Ectodermal cell (in vitro differentiated cells): Measurements from ENCODE around the gene FGF21.
"Not testable (repeated sequence)": the region's sequence is repeated elsewhere in the genome, so short reads cannot be mapped to it uniquely, and the experiment has no call there.

Experiments used
- H3K27ac ChIP-seq: 2 replicates; pipeline ENCODE4 v1.7.0; 2013; ENCODE audit warnings: mild to moderate bottlenecking, low read depth, low read length; ENCODE audit not compliant: insufficient read depth, poor library complexity, severe bottlenecking
- H3K27me3 ChIP-seq: 2 replicates; pipeline ENCODE4 v1.7.0; 2013; ENCODE audit warnings: mild to moderate bottlenecking, low read length; ENCODE audit not compliant: insufficient read depth, control insufficient read depth, poor library complexity, severe bottlenecking
- H3K36me3 ChIP-seq: one replicate; pipeline ENCODE4 v1.7.0; 2013; ENCODE audit warnings: low read length; ENCODE audit not compliant: control insufficient read depth, insufficient read depth
- H3K4me1 ChIP-seq: one replicate; pipeline ENCODE4 v1.7.0; 2013; ENCODE audit warnings: low read length; ENCODE audit not compliant: control insufficient read depth, insufficient read depth
- H3K4me3 ChIP-seq: 2 replicates; pipeline ENCODE4 v1.7.0; 2013; ENCODE audit warnings: low read depth, low read length, control low read depth; ENCODE audit not compliant: insufficient read depth
- H3K9me3 ChIP-seq: 2 replicates; pipeline ENCODE4 v1.7.0; 2013; ENCODE audit warnings: mild to moderate bottlenecking, low read length, moderate library complexity; ENCODE audit not compliant: control insufficient read depth
- WGBS, 2 experiments: methylation state at CpG; one replicate each; pipeline ENCODE4 v1.1.7; 2013; ENCODE audit warnings: missing lambda C conversion rate in 2 of 2; 5-methylcytosine and 5-hydroxymethylcytosine counted together

The FGF21 gene

GRCh38 chr19:48718106-48718505 lies 37.2 kb upstream of the FGF21 start:
- not testable (repeated sequence) for H3K27ac ChIP-seq, H3K4me3 ChIP-seq, H3K9me3 ChIP-seq, H3K27me3 ChIP-seq, H3K36me3 ChIP-seq
- 91 to 94% methylated on average over 12 to 13 of the region's 13 CpGs for WGBS, 2 experiments
- H3K4me1 ChIP-seq = peaks cover 27% of the 10 kb centered on the region

- Histone ChIP-seq H3K4me3 (no peak overlapping the region), H3K4me1 (peaks cover 27% of the 10 kb centered on the region), H3K36me3 (no peaks in the 10 kb centered on the region), H3K27me3 (no peaks in the 10 kb centered on the region), H3K27ac (no peak overlapping the region), H3K9me3 (no peaks in the 10 kb centered on the region)
- 66 to 70% methylated on average over 15 of the region's 15 CpGs for WGBS, 2 experiments
Measured at GRCh38 chr19:48718711-48719231, 36.6 kb upstream of the FGF21 start.

GRCh38 chr19:48719263-48720171 lies 35.8 kb upstream of the FGF21 start, which contains the start of gene MAMSTR:
Gene MAMSTR, minus strand, starts transcription at chr19:48719725. Its CDS starts 694 bp downstream, at chr19:48719031.
- no peak within 1 kb of the TSS for H3K27ac ChIP-seq
- 88 to 90% methylated on average over 33 of the region's 33 CpGs for WGBS, 2 experiments

GRCh38 chr19:48720251-48720612 lies 35.1 kb upstream of the FGF21 start:
- H3K4me1 ChIP-seq = peaks cover 21% of the 10 kb centered on the region
- H3K27ac ChIP-seq = no peak overlapping the region
- H3K4me3 ChIP-seq = peak overlapping the region; percentile 62
- WGBS, 2 experiments = 36 to 39% methylated on average over 12 of the region's 12 CpGs
- H3K9me3 ChIP-seq = no peaks in the 10 kb centered on the region
- no peaks in the 10 kb centered on the region for H3K27me3 ChIP-seq
- no peaks in the 10 kb centered on the region for H3K36me3 ChIP-seq

More at GRCh38 chr19:48719263-48720171, 35.8 kb upstream of the FGF21 start, which contains the start of gene MAMSTR:
- peaks cover 27% of the 10 kb centered on the region for H3K4me1 ChIP-seq
- peak within 1 kb of the TSS; percentile 62 for H3K4me3 ChIP-seq
- H3K36me3 ChIP-seq = no peaks in the 10 kb centered on the region
- H3K27me3 ChIP-seq = no peaks in the 10 kb centered on the region
- H3K9me3 ChIP-seq = no peaks in the 10 kb centered on the region

- 1% methylated on average over 42 of the region's 42 CpGs for WGBS, 2 experiments
- peaks cover 21% of the 10 kb centered on the region for H3K4me1 ChIP-seq
- peak overlapping the region; percentile 62 for H3K4me3 ChIP-seq
- peak overlapping the region; percentile 57 for H3K27ac ChIP-seq
- no peaks in the 10 kb centered on the region for H3K9me3 ChIP-seq
- no peaks in the 10 kb centered on the region for H3K27me3 ChIP-seq
- H3K36me3 ChIP-seq = no peaks in the 10 kb centered on the region
Measured at GRCh38 chr19:48720613-48721296, 34.6 kb upstream of the FGF21 start.

GRCh38 chr19:48722196-48722708 lies 33.1 kb upstream of the FGF21 start:
- 94 to 95% methylated on average over 11 of the region's 11 CpGs for WGBS, 2 experiments
- Histone ChIP-seq H3K4me3 (no peak overlapping the region), H3K4me1 (peaks cover 10% of the 10 kb centered on the region), H3K36me3 (no peaks in the 10 kb centered on the region), H3K27ac (no peak overlapping the region), H3K9me3 (no peaks in the 10 kb centered on the region), H3K27me3 (no peaks in the 10 kb centered on the region)

GRCh38 chr19:48724796-48725753 lies 30.2 kb upstream of the FGF21 start:
- no peak overlapping the region for H3K27ac ChIP-seq
- H3K27me3 ChIP-seq = no peaks in the 10 kb centered on the region
- no peak overlapping the region for H3K4me3 ChIP-seq
- H3K9me3 ChIP-seq = no peaks in the 10 kb centered on the region
- no peaks in the 10 kb centered on the region for H3K36me3 ChIP-seq
- H3K4me1 ChIP-seq = no peaks in the 10 kb centered on the region
- 65 to 66% methylated on average over 11 of the region's 11 CpGs for WGBS, 2 experiments

GRCh38 chr19:48726556-48726955 lies 28.8 kb upstream of the FGF21 start:
- H3K9me3 ChIP-seq = no peaks in the 10 kb centered on the region
- no peaks in the 10 kb centered on the region for H3K4me1 ChIP-seq
- no peak overlapping the region for H3K4me3 ChIP-seq
- no peaks in the 10 kb centered on the region for H3K36me3 ChIP-seq
- no peaks in the 10 kb centered on the region for H3K27me3 ChIP-seq
- no peak overlapping the region for H3K27ac ChIP-seq
- WGBS, 2 experiments = 91 to 94% methylated on average over 2 of the region's 2 CpGs

- no peaks in the 10 kb centered on the region for H3K4me1 ChIP-seq
- H3K27me3 ChIP-seq = no peaks in the 10 kb centered on the region
- no peak overlapping the region for H3K27ac ChIP-seq
- H3K4me3 ChIP-seq = no peak overlapping the region
- 95% methylated on average over 77 of the region's 77 CpGs for WGBS, 2 experiments
- H3K9me3 ChIP-seq = no peaks in the 10 kb centered on the region
- H3K36me3 ChIP-seq = no peaks in the 10 kb centered on the region
Measured at GRCh38 chr19:48728911-48729664, 26.2 kb upstream of the FGF21 start.
